PC-3 (cell line): Measurements from ENCODE around the gene KIF5C. TPM values are rescaled to one million over a fixed set of nuclear protein-coding genes. Genes with fewer than 3 reads are reported as not detected.

Experiments used
- ATAC-seq: fragments of 200-7000 bp; cut with Tn5 transposase; 2 replicates; pipeline ENCODE4 v1.9.1; 2020; ENCODE audit warnings: mild to moderate bottlenecking, moderate library complexity
- BruUV-seq: library from RNA; stranded (reverse); fragments of 400-500 nt; replicated peaks from 2 replicates; lab custom pipeline; 2021; lab: Mats Ljungman, UMichigan
- CTCF ChIA-PET: fragments of 300-600 bp; sonication (Branson Sonifier 250); formaldehyde crosslinking; loops from one replicate; lab custom pipeline; 2022; ENCODE audit warnings: antibody characterized with exemption; lab: Charles Lee
- POLR2A ChIA-PET: fragments of 300-600 bp; sonication (Branson Sonifier 250); formaldehyde crosslinking; loops from one replicate; lab custom pipeline; 2022; ENCODE audit warnings: antibody characterized with exemption; ENCODE audit not compliant: unreplicated experiment; lab: Charles Lee
- DNase-seq: peaks from one replicate; pipeline ENCODE4 v3.0.0-alpha.2; 2015
- H2AFZ ChIP-seq: fragments of 300-600 bp; sonication (generic); 2 replicates; pipeline ENCODE4 v1.6.0; 2016; ENCODE audit warnings: antibody characterized with exemption, low read length
- H3F3A ChIP-seq: fragments of 300-600 bp; sonication (generic); one replicate; pipeline ENCODE4 v1.6.0; 2017; ENCODE audit warnings: antibody characterized with exemption, low read length, control low read depth, mild to moderate bottlenecking; ENCODE audit not compliant: unreplicated experiment
- H3K27ac ChIP-seq: fragments of 300-600 bp; sonication (generic); 2 replicates; pipeline ENCODE4 v1.5.1; 2016; ENCODE audit warnings: mild to moderate bottlenecking, low read length
- H3K27me3 ChIP-seq: fragments of 300-600 bp; sonication (generic); 2 replicates; pipeline ENCODE4 v1.6.1; 2016; ENCODE audit warnings: low read length, mixed read lengths
- H3K36me3 ChIP-seq: fragments of 300-600 bp; sonication (generic); 2 replicates; pipeline ENCODE4 v1.6.1; 2016; ENCODE audit warnings: low read depth, mixed run types, low read length, mixed read lengths
- H3K4me1 ChIP-seq: fragments of 300-600 bp; sonication (generic); 2 replicates; pipeline ENCODE4 v1.5.1; 2016; ENCODE audit warnings: low read length; ENCODE audit not compliant: insufficient read depth
- H3K4me2 ChIP-seq: fragments of 300-600 bp; sonication (generic); 2 replicates; pipeline ENCODE4 v1.6.0; 2016; ENCODE audit warnings: low read length
- H3K4me3 ChIP-seq: fragments of 300-600 bp; sonication (generic); 2 replicates; pipeline ENCODE4 v1.5.1; 2016; ENCODE audit warnings: mild to moderate bottlenecking, low read length, mixed read lengths
- H3K79me2 ChIP-seq: fragments of 300-600 bp; sonication (generic); 2 replicates; pipeline ENCODE4 v1.6.1; 2017; ENCODE audit warnings: low read length, mixed read lengths
- H3K9ac ChIP-seq: fragments of 300-600 bp; sonication (generic); 2 replicates; pipeline ENCODE4 v1.6.0; 2016; ENCODE audit warnings: mild to moderate bottlenecking, low read length
- H3K9me2 ChIP-seq: fragments of 300-600 bp; sonication (generic); replicated peaks from 2 replicates; pipeline ENCODE4 v1.6.1; 2016; ENCODE audit warnings: mixed run types, low read length, mixed read lengths
- H3K9me3 ChIP-seq: fragments of 300-600 bp; sonication (generic); 2 replicates; pipeline ENCODE4 v1.6.1; 2016; ENCODE audit warnings: low read length, mixed read lengths
- H4K20me1 ChIP-seq: fragments of 300-600 bp; sonication (generic); 2 replicates; pipeline ENCODE4 v1.6.1; 2016; ENCODE audit warnings: low read length, mixed read lengths
- EZH2 ChIP-seq: fragments of 300-600 bp; sonication (generic); IDR thresholded peaks from one replicate; pipeline ENCODE4 v1.6.1; 2017; ENCODE audit warnings: antibody characterized with exemption, mild to moderate bottlenecking, low read length; ENCODE audit not compliant: unreplicated experiment
- EZH2phosphoT487 ChIP-seq: fragments of 300-600 bp; sonication (generic); IDR thresholded peaks from 2 replicates; pipeline ENCODE4 v1.6.1; 2018; ENCODE audit warnings: mild to moderate bottlenecking, antibody characterized with exemption, low read length, borderline replicate concordance
- intact Hi-C: fragments of 100-400 bp; cut with micrococcal nuclease; formaldehyde crosslinking; loops from 2 replicates; pipeline ENCODE4 v1.9.0; 2023
- total RNA-seq: library from RNA; depleted of rRNA; stranded (reverse); fragments of >200 nt; gene quantifications from 2 replicates; pipeline ENCODE4 v1.2.3, GENCODE V29; 2014
- TF ChIP-seq, protein P1 (sequence below): fragments of 300-600 bp; sonication (generic); conservative IDR thresholded peaks from 2 replicates; pipeline ENCODE4 v1.5.1; 2017; ENCODE audit warnings: antibody characterized with exemption, low read depth, mild to moderate bottlenecking, low read length

Gene KIF5C
- total RNA-seq, 1 experiment from 2014 or later = 4.0 TPM

DNA sequence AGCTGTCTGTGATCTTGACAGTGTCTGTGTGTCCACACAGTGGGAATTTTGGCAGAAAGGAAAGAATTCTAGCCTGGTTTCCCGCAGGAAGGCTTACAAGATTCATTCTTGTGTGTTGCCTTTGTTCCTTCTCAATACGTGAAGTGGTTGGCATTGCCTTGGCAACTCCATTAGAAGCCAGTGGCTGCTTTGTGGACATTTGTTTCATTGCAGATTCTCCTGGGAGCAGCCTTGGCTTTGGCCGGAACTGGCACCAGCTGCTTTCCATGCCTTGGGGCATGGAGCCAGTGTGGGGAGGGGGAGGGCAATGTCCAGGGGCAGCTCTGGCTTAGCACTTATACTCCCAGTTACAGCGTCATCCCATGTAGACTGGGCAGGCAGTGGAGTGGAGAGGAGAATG is 39.4 kb downstream of the KIF5C start:
- H3K79me2 ChIP-seq = no peaks in the 10 kb centered on the region
- no peak overlapping the region for H2AFZ ChIP-seq
- H3K4me1 ChIP-seq = no peaks in the 10 kb centered on the region
- no peaks in the 10 kb centered on the region for H4K20me1 ChIP-seq
- H3K9me2 ChIP-seq = no peaks in the 10 kb centered on the region
- intact Hi-C loops = no loop called here
- ChIA-PET POLR2A (no interaction called here), CTCF (no interaction called here)
- H3K9me3 ChIP-seq = no peaks in the 10 kb centered on the region
- no TSS peak for BruUV-seq
- no peak overlapping the region for H3K27ac ChIP-seq
- ATAC-seq (no peak), DNase-seq (no peak)
- H3K4me2 ChIP-seq = no peak overlapping the region
- H3K4me3 ChIP-seq = no peak overlapping the region
- H3K36me3 ChIP-seq = no peaks in the 10 kb centered on the region
- no peak overlapping the region for H3K9ac ChIP-seq
- H3K27me3 ChIP-seq = no peaks in the 10 kb centered on the region
- H3F3A ChIP-seq = no peaks in the 10 kb centered on the region
- TF ChIP-seq, protein P1, sequence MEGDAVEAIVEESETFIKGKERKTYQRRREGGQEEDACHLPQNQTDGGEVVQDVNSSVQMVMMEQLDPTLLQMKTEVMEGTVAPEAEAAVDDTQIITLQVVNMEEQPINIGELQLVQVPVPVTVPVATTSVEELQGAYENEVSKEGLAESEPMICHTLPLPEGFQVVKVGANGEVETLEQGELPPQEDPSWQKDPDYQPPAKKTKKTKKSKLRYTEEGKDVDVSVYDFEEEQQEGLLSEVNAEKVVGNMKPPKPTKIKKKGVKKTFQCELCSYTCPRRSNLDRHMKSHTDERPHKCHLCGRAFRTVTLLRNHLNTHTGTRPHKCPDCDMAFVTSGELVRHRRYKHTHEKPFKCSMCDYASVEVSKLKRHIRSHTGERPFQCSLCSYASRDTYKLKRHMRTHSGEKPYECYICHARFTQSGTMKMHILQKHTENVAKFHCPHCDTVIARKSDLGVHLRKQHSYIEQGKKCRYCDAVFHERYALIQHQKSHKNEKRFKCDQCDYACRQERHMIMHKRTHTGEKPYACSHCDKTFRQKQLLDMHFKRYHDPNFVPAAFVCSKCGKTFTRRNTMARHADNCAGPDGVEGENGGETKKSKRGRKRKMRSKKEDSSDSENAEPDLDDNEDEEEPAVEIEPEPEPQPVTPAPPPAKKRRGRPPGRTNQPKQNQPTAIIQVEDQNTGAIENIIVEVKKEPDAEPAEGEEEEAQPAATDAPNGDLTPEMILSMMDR = no peak
- no peak for TF ChIP-seq EZH2phosphoT487
- TF ChIP-seq EZH2 = no peak

DNA sequence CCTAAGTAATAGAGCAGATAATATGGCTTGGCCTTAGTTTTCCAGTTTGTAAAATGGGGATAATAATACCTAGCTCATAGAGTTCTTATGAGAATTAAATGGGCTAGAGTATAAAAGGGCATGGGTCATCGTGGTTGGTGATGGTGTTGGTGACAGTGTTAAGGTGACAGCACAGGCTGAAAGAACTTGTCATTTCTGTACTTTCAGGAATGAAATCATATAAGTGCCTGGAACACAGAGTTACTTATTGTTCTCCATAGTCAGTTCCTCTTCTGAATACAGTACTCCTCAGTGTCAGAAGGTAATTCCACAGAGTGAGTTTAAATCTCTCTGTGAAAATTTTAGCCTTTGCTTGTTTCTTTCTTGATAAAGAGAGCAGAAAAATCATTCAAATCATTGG is 42.4 kb downstream of the KIF5C start:
- POLR2A ChIA-PET = no interaction called here
- H3K4me1 ChIP-seq = no peaks in the 10 kb centered on the region
- no peak overlapping the region for H2AFZ ChIP-seq
- no peak overlapping the region for H3K4me2 ChIP-seq
- no peaks in the 10 kb centered on the region for H3K36me3 ChIP-seq
- no peak overlapping the region for H3K27ac ChIP-seq
- H3K9me2 ChIP-seq = no peaks in the 10 kb centered on the region
- H3F3A ChIP-seq = no peaks in the 10 kb centered on the region
- intact Hi-C loops = no loop called here
- no peak for TF ChIP-seq EZH2phosphoT487
- TF ChIP-seq, protein P1 = no peak
- TF ChIP-seq EZH2 = no peak
- CTCF ChIA-PET = no interaction called here
- no TSS peak for BruUV-seq
- H3K9me3 ChIP-seq = no peaks in the 10 kb centered on the region
- no peak for ATAC-seq
- DNase-seq = no peak
- H4K20me1 ChIP-seq = no peaks in the 10 kb centered on the region
- 0 out of 2 replicates have a peak, but pooled peaks cover 5% of the 10 kb centered on the region for H3K27me3 ChIP-seq
- no peak overlapping the region for H3K9ac ChIP-seq
- no peak overlapping the region for H3K4me3 ChIP-seq
- H3K79me2 ChIP-seq = no peaks in the 10 kb centered on the region

DNA sequence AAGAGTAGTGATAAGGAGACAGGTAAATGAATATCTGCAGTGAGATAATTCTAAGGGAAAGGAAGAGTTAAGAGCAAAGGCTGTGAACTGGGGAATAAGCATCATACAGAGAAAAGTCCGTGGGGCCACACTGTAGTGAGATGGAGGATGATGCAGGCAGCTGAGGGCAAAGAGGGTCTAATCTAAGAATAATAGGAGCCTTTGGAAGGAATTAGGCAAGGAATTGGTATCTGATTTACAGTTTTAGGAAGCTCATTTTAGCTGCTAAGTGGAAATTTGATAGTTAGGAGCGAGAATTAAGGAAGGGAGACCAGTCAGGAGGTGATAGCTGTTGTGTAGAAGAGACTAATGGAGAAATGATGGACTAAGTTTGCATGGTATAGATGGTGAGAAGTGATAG is 43.5 kb downstream of the KIF5C start:
- intact Hi-C loops = no loop called here
- ATAC-seq (no peak), DNase-seq (no peak)
- Histone ChIP-seq H3F3A (no peaks in the 10 kb centered on the region), H4K20me1 (no peaks in the 10 kb centered on the region), H3K36me3 (no peaks in the 10 kb centered on the region), H3K27me3 (0 out of 2 replicates have a peak, but pooled peaks cover 5% of the 10 kb centered on the region), H2AFZ (no peak overlapping the region), H3K4me2 (no peak overlapping the region), H3K9me3 (no peaks in the 10 kb centered on the region), H3K79me2 (no peaks in the 10 kb centered on the region), H3K9ac (no peak overlapping the region), H3K9me2 (no peaks in the 10 kb centered on the region), H3K4me1 (no peaks in the 10 kb centered on the region), H3K4me3 (no peak overlapping the region), H3K27ac (no peak overlapping the region)
- POLR2A ChIA-PET = no interaction called here
- no TSS peak for BruUV-seq
- CTCF ChIA-PET = no interaction called here
- no peak for TF ChIP-seq EZH2
- no peak for TF ChIP-seq EZH2phosphoT487
- TF ChIP-seq, protein P1 = no peak
